SK-N-SH (cell line): ENCODE data around the gene USH1C.

Source experiments
- CTCF ChIP-seq: fragments of 200-600 bp; sonication (generic); IDR thresholded peaks from 2 replicates; pipeline ENCODE4 v1.6.1; 2017; ENCODE audit warnings: antibody characterized with exemption, mild to moderate bottlenecking, moderate library complexity
- GABPA ChIP-seq: IDR thresholded peaks from 2 replicates; pipeline ENCODE4 v1.4.0; 2012; ENCODE audit warnings: low read depth, mild to moderate bottlenecking
- JUND ChIP-seq: IDR thresholded peaks from 2 replicates; pipeline ENCODE4 v1.4.0; 2012
- MAX ChIP-seq: IDR thresholded peaks from 2 replicates; pipeline ENCODE4 v1.4.0; 2012; ENCODE audit warnings: low read depth
- MXI1 ChIP-seq: IDR thresholded peaks from 2 replicates; pipeline ENCODE4 v1.6.1; 2012; ENCODE audit warnings: mild to moderate bottlenecking, low read depth, low read length, improper control_type of control experiment
- NFIC ChIP-seq: IDR thresholded peaks from 2 replicates; pipeline ENCODE4 v1.4.0; 2012; ENCODE audit warnings: borderline replicate concordance
- RAD21 ChIP-seq: IDR thresholded peaks from 2 replicates; pipeline ENCODE4 v1.6.1; 2012; ENCODE audit warnings: mild to moderate bottlenecking, low read length
- RCOR1 ChIP-seq: fragments of 150-350 bp; IDR thresholded peaks from 2 replicates; pipeline ENCODE4 v1.6.1; 2017; ENCODE audit warnings: antibody characterized with exemption, low read length
- REST ChIP-seq: IDR thresholded peaks from 2 replicates; pipeline ENCODE4 v1.6.1; 2012; ENCODE audit warnings: mild to moderate bottlenecking, low read depth, low read length, moderate library complexity
- RFX5 ChIP-seq: IDR thresholded peaks from 2 replicates; pipeline ENCODE4 v1.6.1; 2012; ENCODE audit warnings: mild to moderate bottlenecking, improper control_type of control experiment, low read length
- SMC3 ChIP-seq: IDR thresholded peaks from 2 replicates; pipeline ENCODE4 v1.6.1; 2012; ENCODE audit warnings: low read depth, low read length, improper control_type of control experiment
- TAF1 ChIP-seq: IDR thresholded peaks from 2 replicates; pipeline ENCODE4 v1.6.1; 2012; ENCODE audit warnings: low read depth, mild to moderate bottlenecking, low read length, moderate library complexity, borderline replicate concordance

GRCh38 chr11:17533778-17534415 is 10.3 kb downstream of the USH1C start:
- no peak for TF ChIP-seq SMC3
- no peak for TF ChIP-seq CTCF
- TF ChIP-seq NFIC, result no peak
- no peak for TF ChIP-seq TAF1
- TF ChIP-seq RFX5, result no peak
- TF ChIP-seq MXI1, result no peak
- TF ChIP-seq MAX, result no peak
- TF ChIP-seq RAD21, result no peak
- no peak for TF ChIP-seq RCOR1
- TF ChIP-seq REST, result no peak
- no peak for TF ChIP-seq GABPA
- TF ChIP-seq JUND, result no peak
